ENCODE results near the gene CHCHD1.
"Not testable (repeated sequence)": the region's sequence is repeated elsewhere in the genome, so short reads cannot be mapped to it uniquely, and the experiment has no call there.

CHCHD1 gene

GRCh38 chr10:73781879-73782748 is at the start of gene CHCHD1:
Gene CHCHD1 (plus strand): TSS chr10:73782048. CDS start chr10:73782076, 28 bp downstream.
- DNase-seq, result peak; percentile 84

DNA sequence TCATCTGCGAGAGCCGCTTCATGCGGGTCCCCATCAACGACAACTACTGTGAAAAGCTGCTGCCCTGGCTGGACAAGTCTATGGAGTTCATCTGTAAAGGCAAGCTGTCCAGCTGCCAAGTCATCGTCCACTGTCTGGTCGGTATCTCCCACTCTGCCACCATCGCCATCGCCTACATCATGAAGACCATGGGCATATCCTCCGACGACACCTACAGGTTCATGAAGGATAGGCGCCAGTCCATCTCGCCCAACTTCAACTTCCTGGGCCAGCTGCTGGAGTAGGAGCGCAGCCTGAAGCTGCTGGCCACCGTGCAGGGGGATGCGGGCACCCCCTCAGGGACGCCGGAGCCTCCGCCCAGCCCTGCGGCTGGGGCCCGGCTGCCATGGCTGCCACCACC is 49.4 kb upstream of the CHCHD1 start:
- DNase-seq, result no peak

DNA sequence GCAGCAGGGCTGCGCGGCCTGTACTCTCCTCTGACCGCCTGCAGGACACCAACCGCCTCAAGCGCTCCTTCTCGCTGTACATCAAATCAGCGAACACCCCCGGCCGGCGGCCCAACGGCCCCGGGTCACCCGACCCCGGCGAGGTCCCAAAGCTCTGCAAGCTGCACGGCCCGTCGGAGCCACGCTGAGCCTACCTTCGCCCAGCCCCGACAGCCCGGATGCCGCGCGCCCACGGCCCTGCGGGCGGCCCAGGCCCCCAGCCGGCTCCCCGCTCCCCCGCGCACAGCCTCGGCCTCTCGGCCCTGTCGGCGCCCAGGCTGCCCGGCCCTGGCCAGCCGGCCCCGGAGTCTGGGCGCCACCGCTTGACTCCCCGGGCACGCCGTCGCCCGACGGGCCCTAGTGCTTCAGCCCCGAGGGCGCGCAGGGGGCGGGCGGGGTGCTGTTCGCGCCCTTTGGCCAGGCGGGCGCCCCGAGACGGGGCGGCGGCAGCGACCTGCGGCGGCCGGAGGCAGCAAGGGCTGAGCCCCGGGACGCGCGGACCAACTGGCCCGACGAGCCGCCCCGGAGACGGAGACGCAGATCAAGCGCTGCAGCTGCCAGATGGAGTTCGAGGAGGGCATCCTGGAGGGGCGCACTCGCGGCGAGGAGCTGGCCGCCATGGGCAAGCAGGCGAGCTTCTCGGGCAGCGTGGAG is 48.8 kb upstream of the CHCHD1 start:
- no peak for DNase-seq

DNA sequence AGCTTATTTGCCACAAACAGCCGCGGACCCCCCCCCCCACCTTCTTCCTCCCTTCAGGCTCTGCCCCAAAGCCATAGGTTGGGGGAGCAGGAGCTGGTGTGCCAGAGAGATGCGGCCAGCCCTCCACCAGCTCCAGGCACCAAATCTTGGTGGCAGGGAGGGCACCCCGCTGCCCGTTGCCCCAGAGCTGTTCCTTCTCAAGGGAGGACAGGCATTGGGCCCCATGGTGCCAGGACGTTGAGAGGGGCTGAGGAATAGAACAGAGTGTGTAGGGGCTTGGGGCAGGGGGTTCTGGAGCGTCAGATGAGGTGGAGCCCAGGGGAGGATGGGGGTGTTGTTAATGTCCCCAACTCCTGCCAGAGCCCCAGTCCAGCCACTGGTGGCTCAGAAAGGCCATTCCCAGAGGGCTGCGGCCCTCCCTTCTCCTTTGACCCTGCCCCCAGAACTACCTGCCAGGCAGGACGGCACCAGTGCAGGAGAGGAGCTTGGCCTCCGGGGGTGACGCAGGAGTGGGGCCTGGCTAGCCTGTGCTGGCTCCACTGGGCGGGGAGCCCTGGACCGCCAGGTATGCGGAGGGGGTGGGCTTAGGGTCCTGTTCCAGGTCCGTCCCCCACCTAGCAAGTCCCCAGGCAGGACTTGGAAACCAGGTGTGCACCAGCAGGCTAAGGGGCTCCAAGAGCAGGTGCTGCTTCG is 47.7 kb upstream of the CHCHD1 start:
- DNase-seq, result no peak

DNA sequence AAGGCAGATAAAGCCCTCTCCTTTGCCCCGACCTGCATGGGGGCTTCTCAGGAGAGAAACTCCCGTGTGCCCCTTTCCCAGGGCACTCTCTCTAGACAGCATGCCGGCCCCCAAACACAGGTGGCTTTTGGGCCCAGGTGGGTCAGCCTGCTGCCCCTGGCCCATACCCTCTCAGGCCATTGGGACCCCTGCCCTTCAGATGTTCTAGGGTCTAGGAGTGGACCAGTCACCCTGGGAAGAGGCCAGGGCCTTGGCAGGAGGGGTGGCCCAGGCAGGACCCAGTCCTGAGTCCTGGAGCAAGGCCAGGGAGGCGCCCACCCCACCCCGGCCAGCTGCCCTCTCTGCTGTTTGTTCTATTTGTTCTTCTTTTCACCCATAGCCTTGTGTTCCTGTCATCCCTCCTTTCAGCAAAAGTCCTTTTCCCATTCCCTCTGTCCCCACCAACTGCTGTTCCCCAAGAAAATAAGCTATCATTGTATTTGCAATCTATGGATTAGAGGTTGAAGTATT is 47.0 kb upstream of the CHCHD1 start:
- no peak for DNase-seq

- not testable (repeated sequence) for DNase-seq
These were observed 41.2 kb upstream of the CHCHD1 start for GRCh38 chr10:73740501-73741254.

- DNase-seq, result no peak
These were observed 39.5 kb upstream of the CHCHD1 start for GRCh38 chr10:73742454-73742734.

GRCh38 chr10:73743327-73743904 is 38.4 kb upstream of the CHCHD1 start:
- no peak for DNase-seq

DNA sequence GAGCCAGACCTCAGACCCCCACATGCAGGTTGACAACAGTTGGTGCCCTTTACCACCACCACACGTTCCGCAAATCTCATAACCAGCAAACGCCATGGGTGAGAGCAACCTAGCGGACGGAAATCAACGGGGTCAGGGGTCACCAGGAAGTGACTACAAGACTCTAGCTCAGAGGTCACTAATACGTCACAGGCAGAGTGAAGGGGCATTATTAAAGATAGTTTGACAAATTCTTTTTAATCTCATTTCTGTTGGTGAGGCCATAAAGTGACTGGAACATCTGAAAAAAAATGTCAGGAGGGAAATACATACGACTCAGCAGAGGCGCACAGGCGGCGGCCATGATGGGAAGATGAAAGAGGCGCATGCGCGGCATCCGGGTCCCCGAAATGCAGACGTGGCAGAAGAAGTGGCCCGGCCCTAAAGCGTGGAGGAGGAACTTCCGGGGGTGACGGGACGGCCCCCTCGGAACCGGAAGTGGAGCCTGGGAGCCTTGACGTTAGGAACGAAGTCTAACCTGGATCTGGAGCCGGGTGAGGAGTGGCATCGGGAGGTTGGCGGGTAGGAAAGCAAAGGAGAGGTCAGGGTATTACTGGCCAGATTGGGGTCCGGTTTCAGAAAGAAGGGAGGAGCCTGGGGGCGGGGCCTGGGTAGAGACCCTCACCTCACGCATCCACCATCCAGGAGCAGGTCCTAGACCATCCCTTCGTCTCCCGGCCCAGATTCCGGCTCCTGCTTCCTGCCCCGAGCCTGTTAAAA is 37.8 kb upstream of the CHCHD1 start, which contains the start of gene SEC24C:
TSS of gene SEC24C (plus strand) at position 468 of the 759 bp plus-strand sequence. CDS start 2,461 bp downstream, outside the sequence.
- DNase-seq, result peak; percentile 93

- DNase-seq, result no peak
These were observed 37.2 kb upstream of the CHCHD1 start for GRCh38 chr10:73744664-73744975.

DNA sequence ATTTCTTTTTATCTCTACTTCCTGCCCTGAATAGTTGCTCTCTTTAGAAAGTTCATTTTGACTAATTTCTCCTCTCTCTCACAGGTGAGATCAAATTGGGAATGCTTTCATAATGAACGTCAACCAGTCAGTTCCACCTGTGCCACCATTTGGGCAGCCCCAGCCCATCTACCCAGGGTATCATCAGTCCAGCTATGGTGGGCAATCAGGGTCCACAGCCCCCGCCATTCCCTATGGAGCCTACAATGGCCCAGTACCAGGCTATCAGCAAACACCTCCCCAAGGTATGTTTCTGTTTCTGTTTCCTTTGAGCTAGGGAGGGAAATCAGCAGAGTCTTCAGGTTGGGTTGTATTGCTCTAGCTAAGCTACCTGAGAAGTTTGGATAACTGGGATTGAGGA is 35.1 kb upstream of the CHCHD1 start:
- DNase-seq, result no peak

DNA sequence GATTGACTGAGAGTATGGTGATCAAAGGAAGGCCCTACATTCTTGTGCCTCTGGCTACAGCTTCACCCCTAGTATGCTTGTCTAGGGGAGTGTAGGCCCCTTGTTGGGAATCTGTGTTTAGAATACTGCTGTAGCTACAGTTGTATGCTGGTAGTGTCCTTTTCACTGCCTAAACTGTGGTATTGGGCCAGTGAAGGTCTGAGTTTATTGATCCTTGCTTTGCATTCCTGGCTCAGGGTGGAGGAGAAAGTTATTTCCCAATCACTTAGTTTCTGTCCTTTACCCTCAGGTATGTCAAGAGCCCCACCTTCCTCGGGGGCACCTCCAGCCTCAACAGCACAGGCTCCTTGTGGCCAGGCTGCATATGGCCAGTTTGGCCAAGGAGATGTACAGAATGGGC is 31.0 kb upstream of the CHCHD1 start:
- DNase-seq, result no peak

DNA sequence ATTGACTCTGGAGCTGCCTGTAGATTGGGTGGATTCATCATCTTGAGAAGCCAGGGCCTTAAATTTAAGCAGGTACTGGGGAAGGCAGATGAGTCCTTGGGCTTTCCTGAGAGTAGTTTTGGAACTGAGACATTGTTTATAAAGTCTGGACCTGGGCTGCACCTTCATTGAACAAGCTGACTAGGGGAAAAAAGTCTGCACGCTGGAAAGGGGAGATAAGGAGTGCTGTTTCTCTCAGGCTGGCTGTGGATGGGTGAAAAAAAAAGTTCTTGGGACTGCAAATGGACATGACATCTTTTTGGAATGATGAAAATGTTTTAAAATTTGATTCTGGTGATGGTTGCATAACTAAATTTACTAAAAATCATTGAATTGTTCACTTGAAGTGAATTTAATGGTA is 25.7 kb upstream of the CHCHD1 start:
- DNase-seq, result no peak

DNA sequence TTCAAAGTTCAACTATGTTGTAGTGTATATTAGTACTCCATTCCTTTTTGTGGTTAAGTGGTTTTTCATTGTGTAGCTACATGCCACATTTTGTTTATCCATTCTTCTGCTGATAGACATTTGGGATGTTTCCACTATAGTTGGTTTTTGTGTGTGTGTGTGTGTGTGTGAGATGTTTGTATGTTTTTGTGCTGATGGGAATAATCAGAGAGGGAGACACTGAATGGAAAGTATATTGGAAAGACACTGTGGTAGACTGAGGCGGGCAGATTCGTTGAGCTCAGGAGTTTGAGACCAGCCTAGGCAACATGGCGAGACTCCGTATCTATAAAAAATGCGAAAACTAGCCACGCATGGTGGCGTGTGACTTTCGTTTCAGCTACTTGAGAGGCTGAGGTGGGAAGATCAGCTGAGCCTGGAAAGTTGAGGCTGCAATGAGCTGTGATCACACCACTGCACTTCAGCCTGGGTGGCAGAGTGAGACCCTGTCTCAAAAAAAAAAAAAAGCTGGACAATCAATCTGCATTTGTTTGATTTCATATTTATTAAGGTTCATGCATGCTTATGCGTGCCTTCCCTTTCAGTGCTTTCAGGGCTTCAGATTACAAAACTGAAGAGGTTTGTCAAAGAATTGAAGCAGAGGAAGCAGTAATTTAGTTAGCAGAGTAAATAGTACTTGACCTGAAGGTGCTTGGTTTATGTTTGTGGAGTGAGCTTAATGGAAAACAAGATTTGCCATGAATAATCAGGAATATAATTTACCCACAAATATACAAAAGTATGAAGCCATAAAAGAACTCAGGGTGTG is 22.9 kb upstream of the CHCHD1 start:
- DNase-seq, result no peak

GRCh38 chr10:73759512-73760115 is 22.2 kb upstream of the CHCHD1 start:
- DNase-seq, result no peak

DNA sequence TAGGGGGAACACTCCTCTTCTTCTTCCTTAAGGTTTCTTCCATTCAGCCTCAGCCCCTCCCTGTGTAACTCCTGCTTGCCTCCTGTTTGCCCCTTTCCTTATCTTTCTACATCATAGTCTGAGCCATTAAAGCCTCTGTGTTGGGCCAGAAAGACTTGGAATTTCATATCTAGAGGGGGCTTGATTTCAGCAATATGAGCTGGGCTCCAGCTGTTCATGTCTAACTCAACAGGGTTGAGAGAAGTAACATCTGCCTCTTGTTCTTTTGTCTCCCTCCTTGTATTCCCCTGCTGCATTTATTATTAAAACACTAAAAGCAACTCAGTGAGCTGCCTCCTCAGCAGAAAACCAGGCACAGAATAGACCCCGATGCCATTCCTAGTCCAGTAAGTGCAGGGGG is 20.1 kb upstream of the CHCHD1 start:
- DNase-seq, result no peak

DNA sequence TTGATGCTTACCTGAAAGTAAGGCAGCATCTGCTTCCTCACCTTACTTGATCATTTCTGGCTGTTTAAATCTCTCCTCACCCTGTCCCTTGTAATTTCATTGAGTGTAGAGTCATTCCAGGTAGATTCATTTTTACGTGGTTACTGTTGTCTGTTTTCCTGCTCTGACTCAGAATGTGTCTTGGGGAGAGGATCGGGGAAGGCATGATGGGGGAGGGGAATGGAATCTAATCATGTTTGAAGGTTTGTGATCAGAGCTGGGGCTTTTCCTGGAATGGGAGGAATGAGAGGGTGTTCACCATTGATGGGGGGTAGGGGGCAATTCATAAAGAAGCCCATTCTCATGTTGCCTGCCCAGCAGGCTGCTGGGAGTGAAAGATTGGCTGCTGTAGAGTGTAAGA is 18.9 kb upstream of the CHCHD1 start:
- DNase-seq, result no peak

- no peak for DNase-seq
These were observed 18.5 kb upstream of the CHCHD1 start for GRCh38 chr10:73763343-73763742.

GRCh38 chr10:73765066-73765465 is 16.8 kb upstream of the CHCHD1 start:
- DNase-seq, result no peak

DNA sequence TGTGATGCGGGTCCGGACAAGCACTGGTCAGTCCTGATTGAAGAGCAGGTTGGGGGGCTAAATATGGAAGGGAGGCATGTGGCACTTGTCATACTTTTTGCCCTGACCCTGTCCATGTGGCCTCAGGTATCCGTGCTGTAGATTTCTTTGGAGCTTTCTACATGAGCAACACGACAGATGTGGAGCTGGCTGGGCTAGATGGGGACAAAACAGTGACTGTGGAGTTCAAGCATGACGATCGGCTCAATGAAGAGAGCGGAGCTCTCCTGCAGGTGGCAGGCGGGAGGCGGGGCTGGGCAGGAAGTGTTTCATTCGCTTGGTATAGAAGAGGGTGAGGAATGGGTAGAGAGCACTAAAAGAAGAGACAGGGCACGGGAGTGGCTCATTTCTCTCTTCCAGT is 13.0 kb upstream of the CHCHD1 start:
- DNase-seq, result no peak

DNA sequence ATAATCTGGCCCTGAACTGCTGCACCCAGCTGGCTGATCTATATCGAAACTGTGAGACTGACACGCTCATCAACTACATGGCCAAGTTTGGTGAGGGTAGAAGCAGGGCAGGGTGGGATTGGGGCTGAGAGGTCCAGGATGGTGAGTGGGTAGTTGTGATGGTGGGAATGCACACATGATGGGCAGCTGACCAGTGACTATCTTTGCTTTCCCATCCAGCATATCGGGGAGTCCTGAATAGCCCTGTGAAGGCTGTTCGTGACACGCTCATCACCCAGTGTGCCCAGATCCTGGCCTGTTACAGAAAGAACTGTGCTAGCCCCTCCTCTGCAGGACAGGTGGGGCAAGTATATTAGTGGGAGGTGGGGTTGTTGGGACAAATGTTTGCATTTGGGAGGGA is 12.5 kb upstream of the CHCHD1 start:
- no peak for DNase-seq
